GM19452 (cell line): ENCODE data around the gene GALNS.
"Not testable (repeated sequence)": the region's sequence is repeated elsewhere in the genome, so short reads cannot be mapped to it uniquely, and the experiment has no call there.

Experiments
- ATAC-seq: cut with Tn5 transposase; IDR thresholded peaks from one replicate; pipeline ENCODE4 v1.9.1; 2021; ENCODE audit not compliant: unreplicated experiment

The GALNS gene, protein sequence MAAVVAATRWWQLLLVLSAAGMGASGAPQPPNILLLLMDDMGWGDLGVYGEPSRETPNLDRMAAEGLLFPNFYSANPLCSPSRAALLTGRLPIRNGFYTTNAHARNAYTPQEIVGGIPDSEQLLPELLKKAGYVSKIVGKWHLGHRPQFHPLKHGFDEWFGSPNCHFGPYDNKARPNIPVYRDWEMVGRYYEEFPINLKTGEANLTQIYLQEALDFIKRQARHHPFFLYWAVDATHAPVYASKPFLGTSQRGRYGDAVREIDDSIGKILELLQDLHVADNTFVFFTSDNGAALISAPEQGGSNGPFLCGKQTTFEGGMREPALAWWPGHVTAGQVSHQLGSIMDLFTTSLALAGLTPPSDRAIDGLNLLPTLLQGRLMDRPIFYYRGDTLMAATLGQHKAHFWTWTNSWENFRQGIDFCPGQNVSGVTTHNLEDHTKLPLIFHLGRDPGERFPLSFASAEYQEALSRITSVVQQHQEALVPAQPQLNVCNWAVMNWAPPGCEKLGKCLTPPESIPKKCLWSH

GRCh38 chr16:88856828-88857727, at the start of gene GALNS, which contains the start of gene TRAPPC2L:
Gene GALNS (minus strand): TSS chr16:88856947. CDS start chr16:88856877, 70 bp downstream.
Gene TRAPPC2L (plus strand): TSS chr16:88857127. CDS start chr16:88857151, 24 bp downstream.
- ATAC-seq: peak; percentile 72

- no peak for ATAC-seq
Measured at GRCh38 chr16:88906020-88906419, 49.3 kb upstream of the GALNS start.

- no peak for ATAC-seq
Measured at GRCh38 chr16:88905563-88905962, 48.8 kb upstream of the GALNS start.

DNA sequence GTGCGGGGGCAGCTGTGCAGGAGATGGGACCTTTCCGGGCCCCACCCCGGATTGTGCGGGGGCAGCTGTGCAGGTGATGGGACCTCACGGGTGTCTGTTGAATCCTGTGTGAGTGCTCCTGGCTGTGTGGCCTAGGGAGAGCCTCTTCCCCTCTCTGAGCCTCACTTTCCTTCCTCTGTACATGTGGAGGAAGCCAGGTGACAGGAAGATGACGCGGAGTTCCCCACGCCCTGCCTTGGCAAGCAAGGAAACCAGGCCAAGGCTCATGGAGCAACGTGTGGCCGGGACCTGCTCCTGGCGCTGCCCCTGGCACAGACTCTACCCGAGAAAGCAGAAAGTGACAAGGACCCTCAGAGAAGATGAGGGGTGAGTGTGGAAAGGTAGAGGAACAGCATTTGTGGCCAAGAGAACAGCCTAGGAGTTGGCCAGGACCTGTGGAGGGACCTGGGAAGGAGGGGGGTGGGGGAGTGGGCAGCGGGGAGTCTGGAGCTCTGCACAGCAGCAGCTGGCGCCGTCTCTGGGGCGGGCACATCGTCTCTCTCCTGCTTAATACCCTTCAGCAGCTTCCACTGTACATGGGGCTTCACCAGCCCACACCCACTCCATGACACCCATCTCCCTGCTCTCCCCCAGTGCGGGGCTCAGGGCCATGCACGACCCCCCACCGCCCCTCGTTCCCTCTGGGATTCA, 48.1 kb upstream of the GALNS start:
- ATAC-seq: no peak

DNA sequence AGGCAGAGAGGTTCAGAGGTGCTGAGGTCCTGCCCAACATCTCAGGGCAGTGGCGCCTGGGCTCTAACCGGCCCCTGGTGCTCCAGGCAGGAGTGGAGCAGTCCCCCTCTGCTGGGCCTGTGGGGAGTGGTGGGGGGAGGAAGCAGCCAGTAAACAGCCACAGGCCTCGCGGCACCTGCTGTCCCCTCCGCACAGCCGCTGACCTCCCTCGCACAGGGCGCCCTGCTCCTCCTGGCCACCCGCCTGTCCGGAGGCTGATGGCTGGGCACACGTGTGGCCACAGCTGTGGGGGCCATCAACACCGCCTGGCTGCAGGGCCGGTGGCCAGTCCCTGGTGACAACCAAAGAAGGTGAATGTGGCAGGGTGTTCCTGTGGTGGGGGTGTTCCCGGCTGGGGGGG, 46.5 kb upstream of the GALNS start:
- no peak for ATAC-seq

GRCh38 chr16:88902744-88903143, 46.0 kb upstream of the GALNS start:
- no peak for ATAC-seq

DNA sequence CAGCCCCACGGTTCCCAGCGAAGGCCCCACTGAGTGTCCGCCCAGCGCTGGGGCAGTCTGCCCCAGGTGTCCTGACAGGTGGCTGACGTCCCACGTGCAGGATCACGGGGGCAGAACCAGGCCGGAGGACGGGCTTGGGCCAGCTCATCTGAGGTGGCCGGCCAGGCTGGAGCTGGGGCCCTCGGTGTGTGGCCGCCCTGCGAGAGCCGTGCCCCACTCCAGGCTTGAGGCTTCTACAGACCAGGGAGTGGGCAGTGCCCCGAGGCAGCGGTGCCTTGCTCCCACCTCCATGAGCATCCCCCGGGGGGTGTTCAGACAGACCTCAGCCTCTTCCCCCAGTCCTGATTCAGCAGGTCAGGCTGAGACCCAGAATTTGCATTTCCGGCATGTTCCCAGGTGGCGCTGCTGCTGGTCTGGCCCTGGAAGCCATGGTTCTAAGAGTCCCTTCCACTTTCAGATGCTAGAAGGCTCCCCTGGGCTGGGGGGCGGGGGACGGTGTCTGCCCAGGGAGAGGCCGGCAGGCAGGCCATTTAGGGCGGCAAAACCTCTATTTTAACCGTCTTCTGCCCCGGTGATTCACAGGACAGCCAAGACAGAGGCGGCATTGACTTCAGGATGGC, 45.1 kb upstream of the GALNS start:
- no peak for ATAC-seq

DNA sequence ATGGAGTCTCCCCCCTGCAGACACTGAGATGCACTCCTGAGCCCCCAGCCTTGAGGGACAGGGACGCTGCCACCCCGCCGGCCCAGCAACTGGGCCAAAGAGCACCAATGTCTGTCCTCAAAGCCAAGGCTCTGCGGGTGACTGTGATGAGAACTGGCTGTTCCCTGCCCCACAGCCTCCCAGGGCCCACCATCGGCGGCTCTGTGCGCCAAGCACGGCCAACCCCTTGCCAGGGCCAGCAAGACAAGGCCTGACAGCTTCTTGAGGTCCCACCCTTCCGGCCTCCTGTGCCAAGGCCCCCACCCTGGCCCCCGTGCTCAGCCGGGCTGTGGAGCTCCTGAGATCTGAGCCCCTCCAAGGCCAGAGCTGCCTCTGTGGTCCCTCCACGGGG, 43.9 kb upstream of the GALNS start:
- ATAC-seq: no peak

DNA sequence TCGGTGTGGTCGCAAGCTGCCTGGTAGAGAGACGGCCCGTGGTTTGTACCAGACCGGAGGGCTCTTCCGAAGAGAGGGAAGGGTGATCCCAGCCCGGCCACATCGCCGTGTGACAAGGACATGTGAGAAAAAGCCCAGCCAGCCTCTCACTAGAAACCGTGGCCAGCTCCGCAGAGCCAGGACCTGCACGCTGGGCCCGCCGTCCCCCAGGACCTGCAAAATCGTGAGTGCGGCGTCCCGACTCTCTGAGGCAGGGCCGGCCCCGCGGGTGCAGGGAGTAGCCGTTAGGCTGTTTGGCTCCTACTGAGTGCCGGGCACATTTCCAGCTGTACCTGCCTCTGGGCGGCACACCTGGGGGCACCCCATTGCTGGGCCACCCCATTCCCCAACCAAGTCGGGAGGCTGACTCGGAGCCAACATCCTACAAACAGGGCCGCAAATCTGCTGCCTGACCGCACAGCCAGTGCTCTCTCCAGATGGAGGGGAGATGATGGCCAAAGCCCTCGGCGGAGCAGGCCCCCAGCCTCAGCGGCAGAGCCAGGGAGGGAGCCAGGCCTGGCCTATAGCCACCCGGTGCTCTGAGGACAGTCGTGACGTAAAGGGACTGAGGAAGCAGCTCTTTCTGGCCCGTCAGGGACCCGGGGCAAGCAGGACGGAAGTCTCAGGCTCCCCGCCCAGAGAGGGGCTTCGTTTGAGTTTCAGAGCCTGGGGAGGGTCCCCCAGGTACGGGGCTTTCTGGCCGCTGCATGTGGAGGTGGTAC, 43.3 kb upstream of the GALNS start:
- ATAC-seq: no peak

DNA sequence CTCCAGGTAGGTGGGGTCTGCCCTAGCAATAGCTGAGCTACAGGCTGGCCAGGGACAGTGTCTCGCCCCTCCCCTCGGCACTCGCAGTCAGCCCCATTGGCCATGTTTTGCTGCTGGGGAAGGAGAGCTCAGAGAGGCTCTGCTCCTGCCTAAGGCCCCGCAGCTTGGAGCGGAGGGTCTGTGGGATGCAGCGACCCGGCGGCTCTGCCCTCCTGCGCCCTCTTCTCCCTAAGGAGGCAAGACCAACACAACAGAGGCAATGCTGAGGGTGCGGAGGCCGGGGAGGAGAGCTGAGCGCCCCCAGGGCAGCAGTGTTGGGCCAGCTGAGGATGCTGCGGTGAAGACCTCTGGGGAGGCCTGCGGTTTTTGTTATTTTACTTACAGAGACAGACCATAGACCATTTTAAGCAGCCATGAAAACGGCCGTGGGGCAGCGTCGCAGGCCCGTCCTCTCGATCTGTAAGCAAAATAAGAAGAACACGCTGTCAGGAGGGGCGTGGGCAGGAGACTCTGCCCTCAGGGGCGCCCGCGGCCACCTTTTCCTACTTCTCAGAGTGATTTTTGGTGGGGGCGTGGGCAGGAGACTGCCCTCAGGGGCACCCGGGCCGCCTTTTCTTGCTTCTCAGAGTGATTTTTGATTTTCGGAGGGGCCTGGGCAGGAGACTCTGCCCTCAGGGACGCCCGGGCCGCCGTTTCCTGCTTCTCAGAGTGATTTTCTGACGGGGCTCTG, 41.1 kb upstream of the GALNS start:
- no peak for ATAC-seq

GRCh38 chr16:88896238-88897070, 39.7 kb upstream of the GALNS start:
- ATAC-seq: no peak

DNA sequence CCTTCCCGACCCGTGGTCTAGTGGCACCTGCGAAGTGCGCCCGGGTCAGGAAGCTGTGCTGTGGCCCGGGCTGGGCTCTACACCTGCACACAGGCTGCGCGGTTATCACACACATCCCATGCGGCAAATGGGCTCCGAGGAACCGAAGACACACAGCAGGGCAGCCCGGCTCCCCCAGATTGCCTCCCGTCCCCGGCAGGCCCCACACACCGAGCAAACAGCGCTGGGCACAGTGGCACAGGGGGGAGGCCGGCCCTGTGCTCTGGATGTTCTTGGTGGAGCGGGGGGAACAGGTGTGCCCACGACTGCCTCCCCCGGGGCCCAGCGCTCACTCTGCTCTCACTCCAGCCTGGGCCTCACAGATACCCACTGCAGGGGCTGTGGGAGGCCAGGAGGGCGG, 38.6 kb upstream of the GALNS start:
- no peak for ATAC-seq

GRCh38 chr16:88894681-88895300, 38.0 kb upstream of the GALNS start:
- ATAC-seq: no peak

GRCh38 chr16:88894266-88894665, 37.5 kb upstream of the GALNS start:
- ATAC-seq: not testable (repeated sequence)

- no peak for ATAC-seq
Measured at GRCh38 chr16:88893127-88893968, 36.6 kb upstream of the GALNS start.

- no peak for ATAC-seq
Measured at GRCh38 chr16:88892065-88892464, 35.3 kb upstream of the GALNS start.

GRCh38 chr16:88891083-88891482, 34.3 kb upstream of the GALNS start:
- no peak for ATAC-seq
